NCI-H2029 (cell line): ENCODE measurements around the gene TM9SF4.
A peak's percentile ranks its signal among the peaks of the same experiment; 100 is the strongest.

Source experiments
- DNase-seq: peaks from one replicate; lab custom pipeline; 2025; lab: John Stamatoyannopoulos, UW

Gene TM9SF4

GRCh38 chr20:32129863-32130262, 20.3 kb downstream of the TM9SF4 start:
- no peak for DNase-seq

- DNase-seq: no peak
These were observed 20.8 kb downstream of the TM9SF4 start for GRCh38 chr20:32130352-32130751.

DNA sequence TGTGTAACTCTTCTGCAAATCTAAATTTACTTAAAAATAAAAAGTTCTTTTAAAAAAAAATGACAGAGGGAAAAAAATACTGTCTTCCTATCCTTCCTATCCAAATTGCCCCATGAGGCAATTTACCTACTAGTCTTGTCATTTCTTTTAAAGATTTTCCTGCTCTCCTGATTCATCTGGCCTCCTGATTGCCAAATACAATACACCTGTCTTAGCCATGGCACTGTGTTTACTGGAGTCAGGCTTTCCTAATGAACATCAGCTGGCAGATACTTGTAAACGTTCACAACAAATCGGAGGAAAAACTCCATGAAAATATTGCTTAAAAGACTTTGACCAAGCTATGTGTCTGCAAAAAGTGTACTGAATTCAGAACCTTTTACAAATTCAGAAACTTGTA, 21.5 kb downstream of the TM9SF4 start:
- DNase-seq: no peak

- DNase-seq: no peak
These were observed 23.5 kb downstream of the TM9SF4 start for GRCh38 chr20:32132911-32133549.

DNA sequence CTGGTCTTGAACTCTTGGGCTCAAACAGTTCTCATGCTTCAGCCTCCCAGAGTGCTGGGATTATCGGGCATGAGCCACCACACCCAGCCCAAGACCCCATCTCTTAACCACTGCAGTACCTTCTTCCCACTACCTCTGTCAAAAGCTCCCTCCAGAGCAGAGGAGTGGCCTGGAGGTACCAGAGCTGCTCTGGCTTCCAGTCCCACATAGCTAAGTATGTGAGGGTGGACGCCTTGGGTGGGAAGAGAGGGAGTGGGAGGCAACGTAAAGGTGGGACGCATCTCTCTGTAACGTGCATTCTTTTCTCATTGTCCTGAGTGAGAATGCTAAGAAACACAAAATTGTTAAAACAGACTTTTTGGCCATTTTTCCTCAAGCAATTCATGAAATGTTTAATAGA, 24.5 kb downstream of the TM9SF4 start:
- DNase-seq: no peak

GRCh38 chr20:32135983-32136515, 26.5 kb downstream of the TM9SF4 start:
- no peak for DNase-seq

GRCh38 chr20:32138921-32139320, 29.4 kb downstream of the TM9SF4 start:
- no peak for DNase-seq

- no peak for DNase-seq
These were observed 30.4 kb downstream of the TM9SF4 start for GRCh38 chr20:32139947-32140346.

DNA sequence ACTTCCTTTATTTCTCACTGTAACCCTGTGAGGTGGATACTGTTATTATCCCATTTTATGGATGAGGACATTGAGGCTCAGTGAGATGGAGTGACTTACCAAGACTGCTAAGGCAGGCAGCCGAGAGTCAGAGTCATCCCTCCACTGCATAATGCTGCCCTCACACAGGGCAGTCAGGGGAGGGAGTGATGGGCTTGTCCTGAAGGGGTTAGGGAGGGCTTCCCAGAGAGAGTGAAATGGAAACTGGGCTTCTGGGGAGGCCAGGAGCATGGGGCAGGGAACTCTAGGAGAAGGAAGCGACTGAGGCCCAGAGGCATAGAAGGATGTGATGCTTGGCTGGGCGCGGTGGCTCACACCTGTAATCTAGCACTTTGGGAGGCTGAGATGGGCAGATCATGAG, 31.1 kb downstream of the TM9SF4 start:
- no peak for DNase-seq

DNA sequence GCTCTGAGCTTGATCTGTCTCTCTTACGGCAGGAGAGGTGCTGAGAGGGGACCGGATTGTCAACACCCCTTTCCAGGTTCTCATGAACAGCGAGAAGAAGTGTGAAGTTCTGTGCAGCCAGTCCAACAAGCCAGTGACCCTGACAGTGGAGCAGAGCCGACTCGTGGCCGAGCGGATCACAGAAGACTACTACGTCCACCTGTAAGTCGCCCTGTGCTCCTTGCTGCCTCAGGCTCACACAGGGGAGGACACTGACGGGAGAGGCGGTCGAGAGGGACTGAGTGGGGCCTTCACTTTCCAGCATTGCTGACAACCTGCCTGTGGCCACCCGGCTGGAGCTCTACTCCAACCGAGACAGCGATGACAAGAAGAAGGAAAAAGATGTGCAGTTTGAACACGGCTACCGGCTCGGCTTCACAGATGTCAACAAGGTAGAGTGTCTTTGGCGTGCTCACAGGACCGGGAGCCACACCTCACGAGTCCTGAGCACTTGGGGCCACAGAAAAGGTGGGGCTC, 32.0 kb downstream of the TM9SF4 start:
- DNase-seq: no peak

DNA sequence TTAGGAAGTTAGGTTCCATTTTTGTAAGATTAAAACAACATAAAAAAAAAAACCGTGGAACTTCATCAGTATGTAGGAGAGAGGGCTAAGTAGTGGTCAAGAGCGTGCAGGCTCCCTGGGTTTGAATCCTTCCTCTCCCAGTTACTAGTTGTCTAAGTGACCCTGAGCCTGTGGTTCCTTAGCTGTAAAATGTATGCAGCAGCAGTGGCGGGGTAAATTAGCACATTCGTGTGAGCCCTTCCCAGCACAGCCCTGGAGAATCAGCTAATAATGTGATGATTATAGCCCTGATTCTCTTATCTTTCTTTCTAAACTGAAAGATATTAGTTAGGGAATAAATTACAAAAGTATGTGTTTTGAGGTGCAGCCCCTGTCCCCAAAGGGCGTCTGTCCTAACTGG, 32.6 kb downstream of the TM9SF4 start:
- no peak for DNase-seq

DNA sequence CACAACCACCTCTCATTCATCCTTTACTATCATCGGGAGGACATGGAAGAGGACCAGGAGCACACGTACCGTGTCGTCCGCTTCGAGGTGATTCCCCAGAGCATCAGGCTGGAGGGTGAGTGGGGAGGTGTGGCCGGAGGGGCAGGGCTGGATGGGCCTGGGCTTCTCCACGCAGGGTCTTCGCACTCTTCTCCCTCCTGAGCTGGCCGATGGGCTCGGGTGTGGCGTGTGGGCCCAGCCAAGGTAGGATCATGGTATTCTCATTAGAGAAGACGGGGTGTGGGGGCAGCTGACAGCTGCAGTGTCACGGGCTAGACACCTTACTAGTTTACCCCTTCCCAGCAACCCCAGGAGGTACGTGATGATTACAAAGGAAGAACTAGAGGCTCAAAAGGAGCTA, 33.5 kb downstream of the TM9SF4 start:
- DNase-seq: no peak

- DNase-seq: peak; percentile 96
These were observed 35.6 kb downstream of the TM9SF4 start for GRCh38 chr20:32144898-32145662.

GRCh38 chr20:32149566-32150170, 40.2 kb downstream of the TM9SF4 start:
- no peak for DNase-seq

DNA sequence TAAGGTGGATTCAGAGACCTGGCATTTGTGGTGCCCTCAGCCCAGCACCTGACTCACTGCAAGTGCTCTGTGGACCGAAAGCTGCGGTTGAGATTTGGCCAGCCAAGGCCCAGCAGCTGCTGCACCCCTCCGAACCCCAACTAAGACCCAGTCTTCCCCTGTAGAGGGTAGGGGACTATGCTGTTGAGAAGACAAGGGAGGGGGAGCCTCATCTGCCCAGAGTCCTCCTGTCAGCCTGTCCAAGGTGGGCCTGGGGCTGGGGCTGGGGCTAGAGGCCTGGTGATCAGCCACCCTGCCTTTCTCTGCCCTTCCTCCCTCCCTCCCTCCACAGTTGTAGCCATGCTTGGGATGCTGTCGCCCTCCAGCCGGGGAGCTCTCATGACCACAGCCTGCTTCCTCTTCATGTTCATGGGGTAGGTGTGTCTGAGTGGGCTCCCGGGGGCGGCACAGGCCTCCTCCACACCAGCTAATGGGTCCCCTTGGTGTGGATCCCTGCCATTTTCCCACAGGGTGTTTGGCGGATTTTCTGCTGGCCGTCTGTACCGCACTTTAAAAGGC, 40.9 kb downstream of the TM9SF4 start:
- DNase-seq: no peak

GRCh38 chr20:32152421-32153155, 43.1 kb downstream of the TM9SF4 start:
- no peak for DNase-seq

DNA sequence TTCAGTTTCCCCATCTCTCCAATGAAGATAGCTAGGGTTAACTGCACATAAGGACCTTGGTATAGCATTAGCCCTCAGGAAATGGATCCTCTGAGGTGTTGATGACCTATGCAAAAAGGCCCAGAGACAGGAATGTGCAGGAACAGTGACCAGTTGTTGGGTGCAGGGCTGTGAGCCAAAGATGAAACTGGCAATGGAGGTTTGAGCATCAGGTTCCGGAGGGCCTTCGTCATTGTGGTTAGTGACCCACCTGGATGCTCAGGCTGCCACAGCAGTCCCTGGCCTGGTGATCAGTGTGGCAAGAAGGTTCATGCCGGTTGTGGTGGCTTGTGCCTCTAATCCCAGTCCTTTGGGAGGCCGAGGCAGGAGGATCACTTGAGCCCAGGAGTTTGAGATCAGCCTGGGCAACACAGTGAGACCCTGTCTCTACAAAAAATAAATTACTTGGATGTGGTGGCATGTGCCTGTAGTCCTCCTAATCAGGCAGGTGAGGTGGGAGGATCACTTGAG, 43.7 kb downstream of the TM9SF4 start:
- DNase-seq: no peak

DNA sequence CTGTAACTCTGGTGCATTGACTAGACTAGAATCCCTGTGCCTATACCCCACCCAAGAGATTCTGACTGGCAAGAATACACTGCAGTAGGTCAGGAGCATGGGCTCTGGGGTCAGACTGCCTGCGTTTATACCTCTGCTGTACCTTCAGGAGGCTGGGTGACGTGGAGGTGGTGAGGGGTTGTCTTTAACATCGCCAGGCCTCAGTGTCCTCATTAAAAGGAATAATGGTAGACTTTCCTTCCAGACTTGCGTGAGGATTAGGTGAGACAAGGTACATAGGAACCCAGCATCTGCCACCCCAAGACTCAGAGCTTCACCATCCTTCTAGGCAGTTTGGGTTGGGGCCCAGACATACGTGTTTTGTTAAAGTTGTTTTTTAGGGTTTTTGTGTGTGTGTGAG, 44.3 kb downstream of the TM9SF4 start:
- DNase-seq: no peak

GRCh38 chr20:32155017-32155981, 45.8 kb downstream of the TM9SF4 start:
- peak; percentile 89 for DNase-seq

GRCh38 chr20:32157611-32158010, 48.1 kb downstream of the TM9SF4 start:
- DNase-seq: no peak
